Dedifferentiated amniotic fluid mesenchymal stem cell (primary cell): Measurements from ENCODE around the gene C11orf91.
"Not testable (repeated sequence)": the region's sequence is repeated elsewhere in the genome, so short reads cannot be mapped to it uniquely, and the experiment has no call there.

Experiments
- DNase-seq: peaks from one replicate; pipeline ENCODE4 v3.0.0-alpha.2; 2016; ENCODE audit errors: extremely low spot score

C11orf91 gene

GRCh38 chr11:33668951-33669596, 31.6 kb downstream of the C11orf91 start:
- no peak for DNase-seq

DNA sequence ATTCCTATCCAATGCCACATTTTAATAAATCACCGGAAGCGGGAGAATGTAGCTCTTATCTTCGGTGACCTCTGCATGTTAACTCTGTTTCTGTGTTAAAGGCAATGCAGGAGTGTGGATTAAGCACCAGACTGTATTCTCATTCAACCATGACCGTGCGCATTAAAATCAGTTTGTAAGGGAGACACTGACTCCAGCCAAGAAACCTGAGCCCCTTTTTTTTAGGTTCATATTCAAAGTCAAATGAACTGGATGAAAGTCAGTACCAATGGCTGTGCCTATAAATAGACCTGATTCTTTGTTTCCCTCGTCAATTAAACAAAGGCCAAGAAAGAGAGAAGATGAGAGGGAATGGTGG, 32.2 kb downstream of the C11orf91 start:
- DNase-seq, result peak; percentile 28

DNA sequence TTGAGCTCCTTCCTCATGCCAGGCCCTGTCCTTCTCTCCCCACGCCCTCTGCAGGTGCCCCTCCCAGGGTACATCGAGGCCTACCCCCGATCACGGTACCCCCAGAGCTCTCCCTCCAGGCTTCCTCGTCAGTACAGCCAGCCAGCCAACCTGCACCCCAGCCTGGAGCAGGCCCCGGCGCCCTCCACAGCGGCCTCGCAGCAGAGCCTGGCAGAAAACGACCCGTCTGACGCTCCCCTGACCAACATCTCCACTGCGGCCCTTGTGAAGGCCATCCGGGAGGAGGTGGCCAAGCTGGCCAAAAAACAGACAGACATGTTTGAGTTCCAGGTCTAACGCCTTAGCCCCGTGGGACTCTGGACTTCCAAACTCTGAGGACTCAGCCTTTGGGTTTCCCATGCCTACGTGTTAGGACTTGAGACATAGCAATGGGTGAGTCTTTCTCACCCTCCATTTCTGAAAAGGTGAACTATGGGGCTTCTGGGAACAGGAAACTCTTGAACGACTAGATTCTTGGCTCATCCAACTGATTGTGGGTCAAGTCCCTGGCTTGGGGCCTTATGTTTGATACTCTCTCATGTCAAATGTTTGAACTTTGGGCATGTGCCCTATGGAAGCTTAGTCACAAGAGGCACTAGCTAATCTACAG, 32.7 kb downstream of the C11orf91 start:
- no peak for DNase-seq

GRCh38 chr11:33665350-33666106, 35.1 kb downstream of the C11orf91 start:
- no peak for DNase-seq

GRCh38 chr11:33664827-33665226, 35.8 kb downstream of the C11orf91 start:
- DNase-seq, result no peak

DNA sequence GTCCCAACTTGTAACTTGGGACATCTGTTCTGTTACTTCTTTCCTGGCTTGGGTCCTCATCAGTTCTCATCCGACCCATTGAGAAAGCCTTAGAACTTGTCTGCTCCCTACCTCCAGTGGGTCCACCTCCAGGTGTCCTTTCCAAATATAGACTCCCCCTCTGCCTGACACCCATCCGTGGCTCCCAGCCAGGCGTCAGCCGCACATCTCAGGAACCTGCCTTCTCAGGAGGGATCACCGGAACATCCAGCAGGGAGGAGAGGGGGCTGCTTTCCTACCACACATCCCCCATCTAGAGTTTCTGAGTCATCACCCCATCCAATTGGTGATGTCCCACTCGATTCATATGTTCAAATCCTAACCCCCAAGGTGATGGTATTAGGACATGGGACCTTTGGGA, 36.5 kb downstream of the C11orf91 start:
- no peak for DNase-seq

DNA sequence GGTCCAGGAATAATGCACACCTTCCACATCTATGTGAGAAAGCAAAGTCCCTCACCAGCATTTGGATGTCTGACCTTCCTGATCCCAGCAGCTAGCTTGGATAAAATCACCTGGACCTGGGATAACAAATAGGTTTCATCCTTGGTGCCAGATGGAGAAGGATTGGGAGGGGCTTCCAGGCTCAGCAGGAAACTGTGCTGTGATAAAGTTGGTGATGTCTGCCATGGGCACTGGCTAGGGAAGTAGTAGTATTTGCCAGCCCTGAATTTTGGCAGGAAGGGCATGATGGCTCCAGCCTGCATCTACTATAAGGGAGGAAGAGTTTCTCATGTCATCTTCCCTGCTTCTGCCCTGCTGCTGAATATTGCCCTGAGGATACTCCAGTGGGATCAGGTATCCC, 37.5 kb downstream of the C11orf91 start:
- DNase-seq, result no peak

DNA sequence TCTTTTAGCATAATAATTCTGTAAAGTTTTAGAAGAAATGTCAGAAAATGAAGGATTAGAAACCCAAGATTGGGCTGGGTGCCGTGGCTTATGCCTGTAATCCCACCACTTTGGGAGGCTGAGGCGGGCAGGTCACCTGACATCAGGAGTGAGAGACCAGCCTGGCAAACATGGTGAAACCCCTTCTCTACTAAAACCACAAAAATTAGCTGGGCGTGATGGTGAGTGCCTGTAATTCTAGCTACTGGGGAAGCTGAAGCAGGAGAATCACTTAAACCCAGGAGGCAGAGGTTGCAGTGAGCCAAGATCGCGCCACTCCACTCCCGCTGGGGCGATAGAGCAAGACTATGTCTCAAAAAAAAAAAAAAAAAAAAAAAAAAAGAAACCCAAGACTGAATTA, 39.1 kb downstream of the C11orf91 start:
- not testable (repeated sequence) for DNase-seq

DNA sequence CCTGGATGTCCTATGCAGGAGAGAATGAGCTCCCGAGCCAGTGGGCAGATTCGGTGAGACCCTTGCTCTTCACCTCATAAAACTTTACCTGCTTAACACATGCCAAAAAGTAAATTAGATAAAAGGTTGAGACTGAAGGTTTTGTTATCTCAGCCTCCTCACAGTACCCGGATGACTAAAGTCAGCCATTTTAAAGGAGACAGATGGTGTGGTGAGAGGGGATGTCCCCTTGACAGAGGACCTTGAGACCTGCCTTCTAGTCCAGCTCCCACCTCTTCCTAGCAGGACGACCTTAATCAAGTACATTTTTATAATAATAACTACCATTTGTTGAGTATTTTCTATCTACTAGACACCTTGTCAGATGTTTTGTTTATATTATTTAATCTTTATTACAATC, 39.7 kb downstream of the C11orf91 start:
- no peak for DNase-seq

DNA sequence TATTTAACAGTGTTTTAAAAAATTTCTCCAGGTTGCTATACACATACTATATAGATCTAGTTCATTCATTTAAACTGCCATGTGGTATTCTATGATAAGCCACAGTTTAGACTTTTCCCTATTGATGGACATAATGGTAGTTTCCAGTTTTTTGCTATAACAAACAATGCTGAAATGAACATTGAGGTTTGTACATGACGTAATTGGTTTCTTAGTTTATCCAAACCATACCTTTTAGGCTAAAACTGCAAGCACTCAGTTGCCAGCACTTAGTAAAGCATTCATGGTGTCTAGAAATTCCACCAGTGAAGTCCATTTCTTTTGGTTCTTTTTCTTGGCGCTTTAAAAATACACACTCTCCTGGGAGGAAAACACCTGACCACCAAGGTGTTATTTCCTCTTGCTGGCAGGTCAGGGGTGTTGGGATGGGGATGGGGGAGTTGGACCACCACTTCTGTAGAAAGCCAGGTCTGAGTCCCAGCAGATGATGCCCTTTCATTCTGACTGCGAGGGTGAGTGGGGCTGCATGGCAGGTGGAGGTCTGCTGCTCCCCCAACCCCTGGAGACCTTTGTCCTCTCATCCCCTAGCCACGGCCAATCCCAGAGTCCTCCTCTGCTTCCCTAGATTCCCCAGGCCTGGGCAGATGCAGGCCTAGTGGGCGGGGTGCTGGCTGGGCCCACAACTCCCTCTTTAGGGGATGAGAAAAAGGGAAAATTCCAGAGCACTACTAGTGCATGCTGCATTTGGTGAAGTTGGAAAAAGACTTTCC, 41.1 kb downstream of the C11orf91 start:
- no peak for DNase-seq

- no peak for DNase-seq
Measured at GRCh38 chr11:33658195-33658900, 42.3 kb downstream of the C11orf91 start.

- no peak for DNase-seq
Measured at GRCh38 chr11:33657757-33658156, 42.9 kb downstream of the C11orf91 start.

DNA sequence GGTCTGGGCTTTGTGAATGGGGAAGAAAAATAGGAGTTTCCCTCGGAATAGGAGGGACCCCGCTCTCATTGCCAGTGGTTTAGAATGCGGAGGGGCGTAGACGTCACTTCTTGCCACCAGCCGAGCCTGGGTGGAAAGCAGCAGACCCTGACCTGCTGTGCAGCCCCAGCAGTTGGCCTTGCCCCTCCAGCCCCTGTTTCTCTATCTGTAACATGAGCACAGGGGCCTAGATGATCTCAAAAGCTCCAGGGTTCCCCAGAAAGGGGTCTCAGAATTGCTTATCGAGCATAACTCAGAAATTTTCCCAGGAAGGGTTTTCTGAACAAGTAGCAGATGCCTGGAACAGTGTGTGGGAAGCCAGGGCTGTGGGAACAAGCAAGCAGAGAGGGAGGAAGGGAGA, 43.9 kb downstream of the C11orf91 start:
- no peak for DNase-seq

- no peak for DNase-seq
Measured at GRCh38 chr11:33655842-33656600, 44.6 kb downstream of the C11orf91 start.

DNA sequence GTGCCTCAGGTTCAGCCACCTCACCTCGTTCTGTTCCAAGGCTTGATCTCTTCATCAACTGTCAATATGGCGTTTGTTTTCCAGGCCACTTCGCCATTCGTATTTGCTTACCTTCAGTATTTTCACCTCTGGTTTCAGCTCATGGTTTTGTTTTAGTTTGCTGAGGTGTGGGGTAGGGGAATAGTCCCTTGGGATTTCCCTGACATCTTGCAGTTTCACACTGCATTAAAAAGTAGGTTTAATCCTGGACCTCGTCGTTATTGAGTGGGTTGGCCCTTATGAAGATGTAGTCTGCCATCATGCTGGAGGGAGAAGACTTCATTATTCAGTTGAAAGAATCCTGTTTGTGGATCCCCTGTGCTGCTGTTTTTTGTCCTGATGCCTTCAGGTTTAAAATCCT, 46.0 kb downstream of the C11orf91 start:
- no peak for DNase-seq

- DNase-seq, result no peak
Measured at GRCh38 chr11:33652930-33653329, 47.7 kb downstream of the C11orf91 start.

- DNase-seq, result no peak
Measured at GRCh38 chr11:33652431-33652830, 48.2 kb downstream of the C11orf91 start.

- DNase-seq, result no peak
Measured at GRCh38 chr11:33651990-33652389, 48.6 kb downstream of the C11orf91 start.

- no peak for DNase-seq
Measured at GRCh38 chr11:33651555-33651954, 49.1 kb downstream of the C11orf91 start.

DNA sequence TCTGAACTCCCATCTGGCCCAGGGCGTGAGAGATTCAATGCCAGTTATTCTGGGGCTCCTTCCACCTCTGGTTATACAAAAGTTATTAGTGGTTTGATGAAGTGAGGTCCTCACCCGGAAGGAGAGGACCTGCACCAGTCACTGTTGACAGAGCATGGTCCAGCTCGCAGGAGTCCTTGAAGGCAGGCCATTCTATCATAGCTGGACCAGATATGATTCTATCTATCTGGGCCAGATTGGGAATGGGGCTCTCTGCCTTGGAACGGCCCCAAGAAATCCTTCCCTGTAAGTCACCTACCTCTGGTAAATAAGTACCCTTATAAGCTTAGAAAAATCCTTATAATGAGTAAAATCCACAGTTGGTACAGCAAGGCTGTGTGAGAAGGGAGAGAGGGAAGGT, 50.7 kb downstream of the C11orf91 start:
- DNase-seq, result no peak
